ENCODE measurements around the gene IFT122. TPM values are rescaled to one million over a fixed set of nuclear protein-coding genes. Genes with fewer than 3 reads are reported as not detected.
"Not testable (repeated sequence)": the region's sequence is repeated elsewhere in the genome, so short reads cannot be mapped to it uniquely, and the experiment has no call there.

The IFT122 gene
- total RNA-seq (10 to 100 TPM; 22.7 to 26.7 TPM), total RNA-seq (4.7 to 42.8 (median 22.8) reads per million in 172 experiments)
- polyA plus RNA-seq (2013, experiment 1 of 2): 6.6 TPM
- polyA plus RNA-seq (2013, experiment 2 of 2): 8.7 TPM

DNA sequence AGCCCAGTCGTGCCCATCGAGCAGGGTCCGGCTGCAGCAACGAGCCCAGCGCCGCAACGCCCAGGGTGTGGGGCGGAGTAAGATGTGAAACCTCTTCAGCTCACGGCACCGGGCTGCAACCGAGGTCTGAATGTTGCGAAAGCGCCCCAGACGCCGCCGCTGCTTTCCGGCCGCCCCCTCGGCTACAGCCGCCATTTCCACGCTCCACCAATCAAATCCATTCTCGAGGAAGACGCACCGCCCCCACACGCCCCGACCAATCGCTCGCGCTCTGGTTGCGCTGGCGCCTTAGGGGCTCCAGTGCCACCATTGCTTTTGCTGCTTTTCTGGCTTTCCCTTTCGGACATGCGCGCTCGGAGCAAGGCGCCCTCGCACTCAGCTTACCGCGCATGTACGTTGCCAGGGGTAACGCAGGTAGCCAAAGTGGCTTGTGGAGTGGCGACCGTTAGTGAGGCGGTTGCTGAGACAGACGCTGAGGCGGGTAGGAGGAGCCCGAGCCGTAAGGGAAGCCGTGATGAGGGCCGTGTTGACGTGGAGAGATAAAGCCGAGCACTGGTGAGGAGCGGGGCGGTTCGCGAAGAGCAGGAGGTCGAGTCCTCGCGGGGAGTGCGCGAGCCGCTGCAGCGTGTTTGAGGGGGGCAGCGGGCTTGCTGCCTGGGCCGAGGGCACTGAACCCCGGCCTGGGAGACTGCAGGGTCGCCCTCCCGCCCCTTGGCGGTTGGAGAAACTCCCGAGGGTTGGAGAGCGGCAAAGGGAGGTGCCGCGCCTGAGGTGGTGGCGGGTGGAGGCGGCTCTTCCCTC, at the start of gene IFT122, which contains the start of gene MBD4:
IFT122 (plus strand) TSS at position 408 of the 801 bp plus-strand sequence; CDS start at position 515, 107 bp downstream.
MBD4 (minus strand) TSS at position 132 of the 801 bp plus-strand sequence; CDS start at position 17, 115 bp downstream.
- no peaks in the 10 kb centered on the region for H3K9me3 ChIP-seq (ENCODE audit: control insufficient read depth in 1 of 2, insufficient read depth in 1 of 2, low read length in 2 of 2)
- H3K4me1 Mint-ChIP-seq (ENCODE audit: low read depth): peaks cover 86% of the 10 kb centered on the region
- H3K36me3 Mint-ChIP-seq (ENCODE audit: low read depth): peaks cover 41% of the 10 kb centered on the region
- TF ChIP-seq, protein P1, sequence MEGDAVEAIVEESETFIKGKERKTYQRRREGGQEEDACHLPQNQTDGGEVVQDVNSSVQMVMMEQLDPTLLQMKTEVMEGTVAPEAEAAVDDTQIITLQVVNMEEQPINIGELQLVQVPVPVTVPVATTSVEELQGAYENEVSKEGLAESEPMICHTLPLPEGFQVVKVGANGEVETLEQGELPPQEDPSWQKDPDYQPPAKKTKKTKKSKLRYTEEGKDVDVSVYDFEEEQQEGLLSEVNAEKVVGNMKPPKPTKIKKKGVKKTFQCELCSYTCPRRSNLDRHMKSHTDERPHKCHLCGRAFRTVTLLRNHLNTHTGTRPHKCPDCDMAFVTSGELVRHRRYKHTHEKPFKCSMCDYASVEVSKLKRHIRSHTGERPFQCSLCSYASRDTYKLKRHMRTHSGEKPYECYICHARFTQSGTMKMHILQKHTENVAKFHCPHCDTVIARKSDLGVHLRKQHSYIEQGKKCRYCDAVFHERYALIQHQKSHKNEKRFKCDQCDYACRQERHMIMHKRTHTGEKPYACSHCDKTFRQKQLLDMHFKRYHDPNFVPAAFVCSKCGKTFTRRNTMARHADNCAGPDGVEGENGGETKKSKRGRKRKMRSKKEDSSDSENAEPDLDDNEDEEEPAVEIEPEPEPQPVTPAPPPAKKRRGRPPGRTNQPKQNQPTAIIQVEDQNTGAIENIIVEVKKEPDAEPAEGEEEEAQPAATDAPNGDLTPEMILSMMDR (IDR thresholded peaks at IDR 0.05): no peak
- H3K27ac ChIP-seq (ENCODE audit: low read depth in 1 of 2, low read length in 2 of 2): peak within 1 kb of the TSS; percentile 83 to 87
- no peaks in the 10 kb centered on the region for H3K27me3 ChIP-seq (ENCODE audit: control insufficient read depth in 1 of 2, insufficient read depth in 2 of 2, low read length in 2 of 2)
- no peaks in the 10 kb centered on the region for H3K27me3 Mint-ChIP-seq
- H3K36me3 ChIP-seq (ENCODE audit: insufficient read depth, low read length): peaks cover 24% of the 10 kb centered on the region
- no peaks in the 10 kb centered on the region for H3K9me3 Mint-ChIP-seq
- CTCF ChIA-PET: interaction anchor here (0.5 to 1.6 kb wide), 6 partner anchors 9 to 822 kb away, joined by 3 to 6 read pairs (median 4); partner anchors contain the start of gene PLXND1
- peaks cover 30% of the 10 kb centered on the region for H3K4me1 ChIP-seq (ENCODE audit: insufficient read depth, low read length)
- peak; percentile 97 to 100 (median 98) for DNase-seq
- POLR2A ChIA-PET: interaction anchor here (0.6 to 4.5 kb wide), 23 partner anchors 10 to 1316 kb away, joined by 3 to 62 read pairs (median 6); partner anchors contain the start of genes EFCAB12, PLXND1, RUVBL1 and TMCC1
- peak; percentile 81 for ATAC-seq (ENCODE audit: poor library complexity)
- peak within 1 kb of the TSS; percentile 91 for H3K4me3 Mint-ChIP-seq
- peak within 1 kb of the TSS; percentile 91 for H3K4me3 ChIP-seq (ENCODE audit: low read length)
- intact Hi-C loops (cut with DNase I, micrococcal nuclease): loop anchor here (1.0 to 5.0 kb wide), 8 partner anchors 12 to 713 kb away; partner anchors contain the start of genes EFCAB12 (in 1 of the 2), PLXND1 (in 1 of the 2), RAB7A (in 1 of the 2) and TMCC1 (in 1 of the 2)
- H3K27ac Mint-ChIP-seq: peak within 1 kb of the TSS; percentile 93

- CTCF ChIA-PET; POLR2A ChIA-PET; H3K9me3 Mint-ChIP-seq; H3K9me3 ChIP-seq (ENCODE audit: control insufficient read depth in 1 of 2, insufficient read depth in 1 of 2, low read length in 2 of 2); H3K27me3 Mint-ChIP-seq; H3K27me3 ChIP-seq (ENCODE audit: control insufficient read depth in 1 of 2, insufficient read depth in 2 of 2, low read length in 2 of 2); H3K4me3 Mint-ChIP-seq; intact Hi-C loops (cut with DNase I, micrococcal nuclease); H3K27ac Mint-ChIP-seq; H3K4me3 ChIP-seq (ENCODE audit: low read length); H3K4me1 Mint-ChIP-seq (ENCODE audit: low read depth); H3K27ac ChIP-seq (ENCODE audit: low read depth in 1 of 2, low read length in 2 of 2); H3K4me1 ChIP-seq (ENCODE audit: insufficient read depth, low read length); ATAC-seq (ENCODE audit: poor library complexity); DNase-seq: not testable (repeated sequence)
- H3K36me3 ChIP-seq (ENCODE audit: insufficient read depth, low read length): peaks cover 65% of the 10 kb centered on the region
- peaks cover 81% of the 10 kb centered on the region for H3K36me3 Mint-ChIP-seq (ENCODE audit: low read depth)
Observed at GRCh38 chr3:129391583-129391982, 48.4 kb upstream of the IFT122 start.

DNA sequence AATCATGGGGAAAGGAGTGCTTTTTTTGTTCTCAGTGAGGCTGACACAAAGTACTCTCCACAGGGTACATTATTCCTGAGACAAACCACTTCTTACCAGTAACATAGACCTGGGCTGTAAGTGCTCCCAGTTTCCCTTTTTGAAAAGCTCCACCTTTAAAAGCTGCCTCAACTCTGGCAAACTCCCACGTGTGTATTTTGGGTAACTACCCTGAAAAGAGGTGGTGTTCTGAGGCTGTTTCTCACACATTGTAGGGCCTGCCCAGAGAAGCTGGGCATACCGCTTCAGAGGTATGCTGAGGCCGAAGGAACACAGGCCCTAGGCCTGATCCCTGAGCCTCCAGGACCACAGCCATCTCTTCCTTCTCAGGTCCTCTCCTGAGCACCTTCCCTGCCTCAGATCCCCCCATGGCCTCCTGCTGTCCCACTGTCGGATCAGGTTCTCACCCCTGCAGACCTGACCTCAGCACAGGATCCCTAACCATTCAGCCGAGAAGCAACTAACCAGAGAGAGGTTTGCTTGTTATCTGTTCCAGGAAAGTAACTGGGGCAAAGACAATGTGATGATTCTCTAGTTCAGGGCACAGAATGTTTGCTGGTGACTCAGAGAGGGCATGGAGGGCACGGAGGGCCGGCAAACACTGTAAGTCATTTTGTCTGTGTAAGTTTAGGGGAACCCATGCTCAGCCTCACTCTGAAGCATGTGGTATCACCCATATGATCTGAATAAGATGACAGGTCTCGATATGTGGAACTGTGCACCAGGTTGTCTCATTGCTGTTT, 47.7 kb upstream of the IFT122 start:
- H3K27me3 ChIP-seq (ENCODE audit: control insufficient read depth in 1 of 2, insufficient read depth in 2 of 2, low read length in 2 of 2); intact Hi-C loops (cut with DNase I, micrococcal nuclease); H3K4me3 ChIP-seq (ENCODE audit: low read length); H3K4me3 Mint-ChIP-seq; H3K9me3 Mint-ChIP-seq; DNase-seq; ATAC-seq (ENCODE audit: poor library complexity); CTCF ChIA-PET; H3K27me3 Mint-ChIP-seq; H3K27ac ChIP-seq (ENCODE audit: low read depth in 1 of 2, low read length in 2 of 2); H3K27ac Mint-ChIP-seq; POLR2A ChIA-PET; H3K9me3 ChIP-seq (ENCODE audit: control insufficient read depth in 1 of 2, insufficient read depth in 1 of 2, low read length in 2 of 2); H3K4me1 ChIP-seq (ENCODE audit: insufficient read depth, low read length): not testable (repeated sequence)
- peaks cover 78% of the 10 kb centered on the region for H3K36me3 Mint-ChIP-seq (ENCODE audit: low read depth)
- peaks cover 15% of the 10 kb centered on the region for H3K4me1 Mint-ChIP-seq (ENCODE audit: low read depth)
- peaks cover 65% of the 10 kb centered on the region for H3K36me3 ChIP-seq (ENCODE audit: insufficient read depth, low read length)
